Measurements from ENCODE around the gene AMDHD2. TPM values are rescaled to one million over a fixed set of nuclear protein-coding genes. Genes with fewer than 3 reads are reported as not detected.
"Not testable (repeated sequence)": the region's sequence is repeated elsewhere in the genome, so short reads cannot be mapped to it uniquely, and the experiment has no call there.

The AMDHD2 gene
- total and polyA plus RNA-seq, 2 of the 13 experiments (the other 11 are each of a cell fraction or from before 2014, with no cell fraction given): 33.5 to 39.1 TPM

GRCh38 chr16:2541409-2541808, 21.2 kb downstream of the AMDHD2 start (continued):
- TF ChIP-seq HNF4G (IDR thresholded peaks at IDR 0.05; ENCODE audit: borderline replicate concordance, low read depth, low read length) (peak; percentile 78), HNF4G (CRISPR knock-in tag; IDR thresholded peaks at IDR 0.05; ENCODE audit: borderline replicate concordance, low read depth) (peak; percentile 43; the same call in 1 of the 2 replicates), ZGPAT (CRISPR knock-in tag; IDR thresholded peaks at IDR 0.05) (peak; percentile 38; the same call in 1 of the 2 replicates), MIER3 (CRISPR knock-in tag; IDR thresholded peaks at IDR 0.05; ENCODE audit: borderline replicate concordance) (0 out of 2 replicates have a peak, but pooled peaks have one; percentile 31), DPF2 (CRISPR knock-in tag; IDR thresholded peaks at IDR 0.05; ENCODE audit: borderline replicate concordance, low read depth) (peak; percentile 54; the same call in 1 of the 2 replicates), GABPA (CRISPR knock-in tag; IDR thresholded peaks at IDR 0.05; ENCODE audit: low read depth) (peak; percentile 42; the same call in 1 of the 2 replicates), ELF3 (CRISPR knock-in tag; IDR thresholded peaks at IDR 0.05) (peak; percentile 80; the same call in 1 of the 2 replicates), SOX6 (CRISPR knock-in tag; IDR thresholded peaks at IDR 0.05) (peak; percentile 58), MED1 (CRISPR knock-in tag; IDR thresholded peaks at IDR 0.05) (peak; percentile 78), THAP11 (CRISPR knock-in tag; IDR thresholded peaks at IDR 0.05) (peak; percentile 53; the same call in 1 of the 2 replicates), SP5 (CRISPR knock-in tag; IDR thresholded peaks at IDR 0.05; ENCODE audit: borderline replicate concordance, low read depth) (0 out of 2 replicates have a peak, but pooled peaks have one; percentile 23)
- TF ChIP-seq, protein P1, sequence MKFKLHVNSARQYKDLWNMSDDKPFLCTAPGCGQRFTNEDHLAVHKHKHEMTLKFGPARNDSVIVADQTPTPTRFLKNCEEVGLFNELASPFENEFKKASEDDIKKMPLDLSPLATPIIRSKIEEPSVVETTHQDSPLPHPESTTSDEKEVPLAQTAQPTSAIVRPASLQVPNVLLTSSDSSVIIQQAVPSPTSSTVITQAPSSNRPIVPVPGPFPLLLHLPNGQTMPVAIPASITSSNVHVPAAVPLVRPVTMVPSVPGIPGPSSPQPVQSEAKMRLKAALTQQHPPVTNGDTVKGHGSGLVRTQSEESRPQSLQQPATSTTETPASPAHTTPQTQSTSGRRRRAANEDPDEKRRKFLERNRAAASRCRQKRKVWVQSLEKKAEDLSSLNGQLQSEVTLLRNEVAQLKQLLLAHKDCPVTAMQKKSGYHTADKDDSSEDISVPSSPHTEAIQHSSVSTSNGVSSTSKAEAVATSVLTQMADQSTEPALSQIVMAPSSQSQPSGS (CRISPR knock-in tag; IDR thresholded peaks at IDR 0.05): peak; percentile 54; the same call in 1 of the 2 replicates
- TF ChIP-seq, protein P2, sequence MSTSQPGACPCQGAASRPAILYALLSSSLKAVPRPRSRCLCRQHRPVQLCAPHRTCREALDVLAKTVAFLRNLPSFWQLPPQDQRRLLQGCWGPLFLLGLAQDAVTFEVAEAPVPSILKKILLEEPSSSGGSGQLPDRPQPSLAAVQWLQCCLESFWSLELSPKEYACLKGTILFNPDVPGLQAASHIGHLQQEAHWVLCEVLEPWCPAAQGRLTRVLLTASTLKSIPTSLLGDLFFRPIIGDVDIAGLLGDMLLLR (CRISPR knock-in tag; IDR thresholded peaks at IDR 0.05): peak; percentile 57; the same call in 1 of the 2 replicates
- TF ChIP-seq GABPA (IDR thresholded peaks at IDR 0.05; ENCODE audit: low read depth, low read length); SOX6 (IDR thresholded peaks at IDR 0.05): not testable (repeated sequence)
- TF ChIP-seq, protein P3, sequence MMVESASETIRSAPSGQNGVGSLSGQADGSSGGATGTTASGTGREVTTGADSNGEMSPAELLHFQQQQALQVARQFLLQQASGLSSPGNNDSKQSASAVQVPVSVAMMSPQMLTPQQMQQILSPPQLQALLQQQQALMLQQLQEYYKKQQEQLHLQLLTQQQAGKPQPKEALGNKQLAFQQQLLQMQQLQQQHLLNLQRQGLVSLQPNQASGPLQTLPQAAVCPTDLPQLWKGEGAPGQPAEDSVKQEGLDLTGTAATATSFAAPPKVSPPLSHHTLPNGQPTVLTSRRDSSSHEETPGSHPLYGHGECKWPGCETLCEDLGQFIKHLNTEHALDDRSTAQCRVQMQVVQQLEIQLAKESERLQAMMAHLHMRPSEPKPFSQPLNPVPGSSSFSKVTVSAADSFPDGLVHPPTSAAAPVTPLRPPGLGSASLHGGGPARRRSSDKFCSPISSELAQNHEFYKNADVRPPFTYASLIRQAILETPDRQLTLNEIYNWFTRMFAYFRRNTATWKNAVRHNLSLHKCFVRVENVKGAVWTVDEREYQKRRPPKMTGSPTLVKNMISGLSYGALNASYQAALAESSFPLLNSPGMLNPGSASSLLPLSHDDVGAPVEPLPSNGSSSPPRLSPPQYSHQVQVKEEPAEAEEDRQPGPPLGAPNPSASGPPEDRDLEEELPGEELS (CRISPR knock-in tag; IDR thresholded peaks at IDR 0.05): peak; percentile 68
- TF ChIP-seq, protein P4, sequence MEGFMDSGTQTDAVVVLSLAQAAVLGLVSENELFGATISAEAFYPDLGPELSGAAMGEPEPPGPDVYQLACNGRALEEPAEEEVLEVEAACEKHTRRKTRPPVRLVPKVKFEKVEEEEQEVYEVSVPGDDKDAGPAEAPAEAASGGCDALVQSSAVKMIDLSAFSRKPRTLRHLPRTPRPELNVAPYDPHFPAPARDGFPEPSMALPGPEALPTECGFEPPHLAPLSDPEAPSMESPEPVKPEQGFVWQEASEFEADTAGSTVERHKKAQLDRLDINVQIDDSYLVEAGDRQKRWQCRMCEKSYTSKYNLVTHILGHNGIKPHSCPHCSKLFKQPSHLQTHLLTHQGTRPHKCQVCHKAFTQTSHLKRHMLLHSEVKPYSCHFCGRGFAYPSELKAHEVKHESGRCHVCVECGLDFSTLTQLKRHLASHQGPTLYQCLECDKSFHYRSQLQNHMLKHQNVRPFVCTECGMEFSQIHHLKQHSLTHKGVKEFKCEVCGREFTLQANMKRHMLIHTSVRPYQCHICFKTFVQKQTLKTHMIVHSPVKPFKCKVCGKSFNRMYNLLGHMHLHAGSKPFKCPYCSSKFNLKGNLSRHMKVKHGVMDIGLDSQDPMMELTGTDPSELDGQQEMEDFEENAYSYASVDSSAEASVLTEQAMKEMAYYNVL (CRISPR knock-in tag; IDR thresholded peaks at IDR 0.05; ENCODE audit: borderline replicate concordance): peak; percentile 23; the same call in 1 of the 2 replicates
- TF ChIP-seq, protein P5, sequence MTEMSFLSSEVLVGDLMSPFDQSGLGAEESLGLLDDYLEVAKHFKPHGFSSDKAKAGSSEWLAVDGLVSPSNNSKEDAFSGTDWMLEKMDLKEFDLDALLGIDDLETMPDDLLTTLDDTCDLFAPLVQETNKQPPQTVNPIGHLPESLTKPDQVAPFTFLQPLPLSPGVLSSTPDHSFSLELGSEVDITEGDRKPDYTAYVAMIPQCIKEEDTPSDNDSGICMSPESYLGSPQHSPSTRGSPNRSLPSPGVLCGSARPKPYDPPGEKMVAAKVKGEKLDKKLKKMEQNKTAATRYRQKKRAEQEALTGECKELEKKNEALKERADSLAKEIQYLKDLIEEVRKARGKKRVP (CRISPR knock-in tag; IDR thresholded peaks at IDR 0.05): peak in 1 of 2 experiments; percentile 57; a peak in 1 of 4 replicates
- TF ChIP-seq, protein P6, sequence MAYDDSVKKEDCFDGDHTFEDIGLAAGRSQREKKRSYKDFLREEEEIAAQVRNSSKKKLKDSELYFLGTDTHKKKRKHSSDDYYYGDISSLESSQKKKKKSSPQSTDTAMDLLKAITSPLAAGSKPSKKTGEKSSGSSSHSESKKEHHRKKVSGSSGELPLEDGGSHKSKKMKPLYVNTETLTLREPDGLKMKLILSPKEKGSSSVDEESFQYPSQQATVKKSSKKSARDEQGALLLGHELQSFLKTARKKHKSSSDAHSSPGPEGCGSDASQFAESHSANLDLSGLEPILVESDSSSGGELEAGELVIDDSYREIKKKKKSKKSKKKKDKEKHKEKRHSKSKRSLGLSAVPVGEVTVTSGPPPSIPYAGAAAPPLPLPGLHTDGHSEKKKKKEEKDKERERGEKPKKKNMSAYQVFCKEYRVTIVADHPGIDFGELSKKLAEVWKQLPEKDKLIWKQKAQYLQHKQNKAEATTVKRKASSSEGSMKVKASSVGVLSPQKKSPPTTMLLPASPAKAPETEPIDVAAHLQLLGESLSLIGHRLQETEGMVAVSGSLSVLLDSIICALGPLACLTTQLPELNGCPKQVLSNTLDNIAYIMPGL (CRISPR knock-in tag; IDR thresholded peaks at IDR 0.05; ENCODE audit: borderline replicate concordance in 1 of 2, low read depth in 1 of 2): 0 out of 4 replicates have a peak, but pooled peaks of 1 of the 2 experiments have one; percentile 39
